Stimulated activated CD4-positive, alpha-beta T cell treated with anti-CD3 and anti-CD28 coated beads, TNF-alpha, amount 100 ng/mL, for 24 hours (primary cell): ENCODE results near the gene AATK.

Source experiments
- DNase-seq, 3 experiments: peaks; one replicate each; pipeline ENCODE4 v3.0.0-alpha.2; 2020; ENCODE audit warnings: low read depth in 3 of 3

Gene AATK

DNA sequence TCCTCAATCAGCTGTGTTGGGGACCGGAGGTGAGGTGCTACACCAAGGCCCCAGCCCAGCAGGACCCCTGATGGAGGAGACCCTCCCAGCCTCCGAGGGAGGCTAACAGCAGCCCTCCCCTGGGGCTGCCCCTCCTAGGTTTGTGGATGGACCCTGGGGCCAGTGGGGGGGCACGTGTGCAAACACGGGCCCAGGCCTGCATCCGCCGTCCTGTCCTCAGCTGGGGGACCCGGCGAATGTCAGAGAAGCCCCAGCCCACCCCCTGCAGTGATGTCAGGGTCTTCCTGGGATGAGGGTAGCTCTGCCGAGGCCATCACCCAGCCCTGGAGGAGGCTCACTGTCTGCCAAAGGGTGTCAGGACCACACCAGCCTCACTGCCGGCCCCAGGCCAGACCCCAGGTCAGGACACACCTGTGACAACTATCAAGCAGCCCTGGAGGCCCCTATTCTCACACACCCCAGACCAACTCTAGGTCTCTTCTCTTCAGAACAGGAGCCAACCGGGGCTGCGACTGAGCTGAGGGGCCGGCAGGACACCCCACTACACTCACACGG, 30.0 kb upstream of the AATK start:
- no peak for DNase-seq

DNA sequence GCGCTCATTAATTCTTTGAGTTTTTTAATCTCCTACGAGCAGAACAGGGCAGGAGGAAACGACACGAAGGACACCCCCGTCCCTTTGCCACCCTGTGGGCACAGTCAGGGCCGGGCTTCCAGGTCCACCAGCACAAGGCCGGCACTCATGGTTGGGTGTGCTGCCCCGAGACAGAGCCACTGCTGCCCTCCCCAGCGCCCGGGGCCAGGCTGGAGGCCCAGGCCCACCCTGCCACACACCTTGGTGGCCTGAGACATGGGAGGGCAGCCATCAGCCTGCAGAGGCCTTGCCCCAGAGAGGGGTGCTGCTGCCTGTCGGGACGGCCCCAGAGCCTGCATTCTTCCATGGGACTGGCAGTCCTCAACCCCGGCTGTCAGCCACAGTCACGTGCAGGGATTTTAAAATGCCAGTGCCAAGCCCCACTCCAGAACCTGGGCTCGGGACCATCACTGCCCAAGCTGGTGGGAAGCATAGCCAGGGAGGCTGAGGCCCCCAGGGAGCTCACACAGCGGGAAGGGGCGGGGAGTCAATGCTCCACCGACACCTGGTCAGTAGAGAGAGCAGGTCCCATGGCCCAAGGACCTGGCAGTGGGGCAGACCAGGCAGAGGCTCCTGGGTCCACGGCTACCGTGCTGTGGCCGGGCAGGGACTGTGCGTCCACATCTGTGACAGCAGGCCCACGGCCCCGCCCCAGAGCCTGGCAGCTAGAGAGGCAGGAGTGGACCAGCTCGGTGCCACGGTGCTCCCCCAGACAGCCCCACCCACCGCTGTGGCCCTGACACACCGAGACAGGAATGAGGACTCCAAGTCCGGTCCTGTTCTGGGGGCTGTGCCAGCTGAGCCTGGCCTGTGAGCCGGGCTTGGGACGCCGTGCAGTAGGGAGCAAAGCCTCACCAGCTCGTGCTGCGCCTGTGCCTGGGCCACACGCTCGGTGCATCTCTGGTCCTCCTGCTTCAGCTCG, 29.2 kb upstream of the AATK start:
- DNase-seq = no peak

DNA sequence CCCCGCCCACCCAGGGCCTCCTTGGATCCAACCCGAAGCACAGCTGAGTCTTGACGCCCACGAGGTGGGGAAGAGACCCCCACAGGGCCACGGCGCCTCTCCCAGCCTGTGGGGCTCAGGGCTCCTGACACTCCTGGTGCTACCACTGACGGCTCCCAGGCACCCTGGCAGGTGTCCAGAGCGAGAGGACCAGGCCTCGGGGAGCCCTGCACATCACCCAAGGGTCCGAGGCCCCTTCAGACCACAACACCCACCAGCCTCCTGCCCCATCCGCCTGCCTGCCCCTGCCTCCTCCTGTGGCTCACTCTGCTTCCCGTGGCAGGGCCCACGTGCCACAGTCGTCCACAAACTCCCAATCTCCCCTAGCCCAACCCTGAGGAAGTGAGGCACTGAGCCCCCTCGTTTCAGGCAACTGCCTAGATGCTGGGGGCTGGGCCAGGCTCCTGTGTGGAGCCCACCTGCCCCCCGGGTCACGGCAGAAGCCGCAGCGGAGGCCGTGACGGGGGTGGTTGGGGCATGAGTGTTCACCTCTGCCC, 28.3 kb upstream of the AATK start:
- DNase-seq = no peak

DNA sequence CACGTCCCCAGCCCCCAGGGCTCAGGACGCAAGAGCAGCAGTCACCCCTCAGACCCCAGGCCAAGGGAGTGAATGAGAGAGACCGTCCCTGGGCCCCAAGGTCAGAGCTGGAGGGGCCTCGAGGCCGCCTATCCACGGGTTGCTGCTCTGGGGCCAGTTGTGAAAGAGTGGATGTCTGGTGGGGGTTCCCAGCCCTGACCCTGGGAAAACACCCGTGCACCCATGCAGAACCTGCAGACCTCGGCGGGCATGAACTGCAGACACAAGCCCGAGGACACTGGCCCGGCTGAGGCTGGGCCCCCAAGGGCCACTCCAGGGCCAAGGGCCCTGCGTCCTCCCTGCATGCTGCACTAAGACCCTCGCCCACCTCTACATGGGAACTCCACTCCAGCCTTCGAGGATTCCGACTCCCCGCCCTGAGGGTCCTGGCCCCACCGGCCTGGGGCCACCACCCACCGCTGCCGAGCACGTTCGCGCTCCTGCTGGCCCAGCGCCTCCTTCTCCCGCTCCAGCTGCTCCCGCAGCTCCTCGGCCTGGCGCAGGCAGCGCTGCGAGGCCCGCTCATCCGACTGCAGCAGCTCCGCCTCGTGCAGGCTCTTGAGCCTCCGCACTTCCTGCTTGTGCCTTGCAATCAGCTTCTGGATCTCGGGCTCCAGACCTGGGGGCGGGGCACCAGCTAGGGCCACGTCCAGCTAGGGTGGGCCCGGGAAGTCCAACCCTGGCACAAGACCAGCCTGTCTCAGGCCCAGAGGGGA, 27.6 kb upstream of the AATK start:
- no peak for DNase-seq

DNA sequence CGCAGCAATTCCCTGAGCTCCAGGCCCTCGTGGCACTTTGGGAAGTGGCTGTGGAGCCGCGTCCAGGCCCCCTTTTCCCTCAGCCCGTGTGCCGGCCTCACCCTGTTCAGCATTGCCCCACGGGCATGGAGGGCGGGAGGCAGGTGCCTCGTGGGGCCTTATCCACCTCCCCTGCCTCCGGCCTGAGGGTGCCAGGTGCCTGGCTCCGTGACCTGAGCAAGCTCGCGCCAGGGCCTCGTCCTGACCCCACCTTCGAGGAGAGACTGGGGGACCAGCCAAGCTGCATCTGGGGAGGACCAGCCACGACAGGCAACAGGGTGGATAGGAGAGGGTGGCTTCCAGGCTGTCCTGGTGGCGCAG, 27.0 kb upstream of the AATK start:
- DNase-seq = no peak

DNA sequence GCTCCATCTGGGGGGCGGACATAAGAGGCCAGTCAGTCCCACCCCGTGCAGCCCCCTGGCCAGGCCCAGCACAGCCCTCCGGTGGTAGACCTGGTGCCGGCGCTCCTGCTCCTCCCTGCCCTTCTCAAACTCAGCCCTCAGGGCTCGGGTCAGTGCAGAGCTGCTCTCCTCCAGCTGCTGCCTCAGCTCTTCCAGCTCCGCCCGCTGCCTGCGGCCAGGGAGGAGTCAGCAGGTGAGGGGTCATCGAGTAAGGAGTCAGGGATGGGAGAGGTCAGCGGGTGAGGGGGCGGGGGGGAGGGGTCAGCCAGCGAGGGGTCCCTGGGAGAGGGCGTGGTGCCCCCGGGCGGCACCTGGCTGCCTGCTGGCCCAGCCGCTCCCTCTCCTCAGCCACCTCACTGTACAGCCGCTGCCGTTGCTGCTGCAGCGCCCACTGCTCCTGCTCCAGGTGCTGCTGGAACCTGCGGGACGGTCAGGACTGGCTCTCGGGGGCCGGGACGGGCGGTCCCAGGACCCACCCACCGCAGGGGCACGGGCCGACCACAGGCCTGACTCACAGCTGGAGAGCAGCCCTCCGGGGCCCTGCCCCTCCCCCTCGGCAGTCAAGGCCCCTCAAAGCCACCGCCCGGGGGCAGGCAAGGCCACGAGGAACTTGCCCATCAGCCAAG, 26.5 kb upstream of the AATK start:
- DNase-seq = no peak

DNA sequence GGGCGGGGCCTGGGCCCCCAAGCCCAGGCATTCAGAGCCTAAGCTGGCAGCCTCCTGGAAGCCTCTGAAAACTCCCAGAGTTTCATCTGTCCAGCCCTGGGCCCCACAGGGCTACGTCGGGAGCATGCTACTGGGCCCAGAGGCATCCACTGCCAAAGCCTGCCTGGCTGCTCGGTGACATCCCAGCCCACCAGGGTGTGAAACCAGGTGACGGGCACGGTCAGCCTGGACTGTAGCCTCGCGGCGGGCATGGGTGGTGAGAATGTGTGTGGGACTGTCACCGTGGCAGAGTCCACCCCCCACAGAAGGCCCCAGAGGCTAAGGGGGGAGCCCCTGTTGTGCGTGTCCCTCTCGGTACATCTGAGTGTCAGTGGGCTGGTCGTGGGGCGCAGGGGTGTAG, 25.6 kb upstream of the AATK start:
- DNase-seq = no peak

DNA sequence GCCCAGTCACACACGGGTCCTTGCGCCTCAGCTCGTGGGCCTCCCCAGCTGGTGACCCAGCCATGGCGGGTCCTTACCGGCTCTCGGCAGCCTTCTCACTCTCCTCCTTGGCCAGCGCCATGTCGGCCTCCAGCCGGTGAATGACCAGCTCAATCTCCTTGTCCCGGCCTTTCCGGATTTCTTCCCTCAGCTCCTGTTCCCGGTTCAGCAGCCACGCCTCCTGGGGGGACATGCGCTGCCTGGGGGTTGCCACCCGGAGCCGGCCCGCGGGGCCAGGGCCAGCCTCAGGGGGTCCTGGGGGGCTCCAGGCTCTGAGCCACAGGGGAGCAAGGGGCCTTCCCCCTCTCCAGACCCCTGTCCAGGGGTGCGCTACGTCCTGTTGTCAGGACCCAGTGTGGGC, 25.1 kb upstream of the AATK start:
- DNase-seq = no peak

DNA sequence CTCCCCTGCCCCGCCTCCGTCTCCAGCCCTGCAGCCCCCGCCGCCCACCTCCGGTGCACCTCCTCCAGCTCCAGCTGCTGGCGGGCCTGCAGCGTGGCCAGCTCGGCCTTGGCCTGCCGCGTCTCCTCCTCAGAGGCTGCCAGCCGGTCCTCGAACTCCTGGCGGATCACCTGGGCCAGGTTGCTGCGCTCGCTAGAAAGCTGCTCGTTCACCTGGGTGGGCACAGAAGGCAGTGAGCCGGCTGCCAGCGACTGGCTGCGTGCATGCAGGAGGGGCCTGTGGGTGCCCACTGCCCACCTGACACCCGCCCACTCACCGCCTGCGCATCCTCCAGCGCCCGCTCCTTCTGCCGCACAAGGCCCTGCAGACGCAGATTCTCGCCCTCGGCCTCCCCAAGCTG, 24.6 kb upstream of the AATK start:
- DNase-seq = no peak

DNA sequence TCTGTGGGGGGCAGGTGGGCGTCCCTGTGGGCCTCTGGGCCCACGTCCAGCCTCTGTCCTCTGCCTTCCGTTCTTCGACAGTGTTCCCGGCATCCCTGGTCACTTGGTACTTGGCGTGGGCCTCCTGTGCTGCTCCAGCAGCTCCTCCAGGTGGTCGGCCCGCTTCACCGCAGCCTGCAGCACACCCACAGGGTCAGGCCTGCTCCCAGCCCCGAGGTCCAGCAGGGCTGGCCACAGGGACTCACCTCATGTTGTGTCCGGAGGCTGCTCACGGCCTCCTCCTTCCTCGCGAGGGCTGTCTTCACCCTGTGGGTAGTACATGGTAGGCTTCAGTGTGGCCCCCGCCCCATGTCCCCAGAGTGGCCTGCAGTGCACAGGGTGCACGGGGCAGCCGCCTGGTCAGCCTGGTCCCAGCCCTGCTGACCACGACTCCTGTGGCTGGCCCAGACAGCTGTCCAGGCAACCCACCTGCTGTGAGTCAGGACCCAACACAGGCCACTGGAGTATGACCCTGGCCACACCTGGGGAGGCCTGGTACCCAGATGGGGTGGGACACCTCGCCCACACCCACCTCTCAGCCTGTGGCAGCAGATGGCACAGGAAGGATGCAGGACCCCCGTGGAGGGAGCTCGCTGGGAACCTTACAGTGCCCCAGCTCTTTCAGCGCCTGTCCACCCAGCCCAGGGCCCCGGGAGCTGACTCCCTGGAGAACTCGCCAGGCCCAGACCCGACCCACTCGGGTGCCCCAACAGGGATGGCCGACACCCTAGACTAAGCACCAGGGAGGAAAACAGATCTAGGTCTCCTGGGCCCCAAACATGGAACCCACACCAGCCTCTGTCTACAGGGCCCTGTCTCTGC, 23.9 kb upstream of the AATK start:
- DNase-seq = no peak

DNA sequence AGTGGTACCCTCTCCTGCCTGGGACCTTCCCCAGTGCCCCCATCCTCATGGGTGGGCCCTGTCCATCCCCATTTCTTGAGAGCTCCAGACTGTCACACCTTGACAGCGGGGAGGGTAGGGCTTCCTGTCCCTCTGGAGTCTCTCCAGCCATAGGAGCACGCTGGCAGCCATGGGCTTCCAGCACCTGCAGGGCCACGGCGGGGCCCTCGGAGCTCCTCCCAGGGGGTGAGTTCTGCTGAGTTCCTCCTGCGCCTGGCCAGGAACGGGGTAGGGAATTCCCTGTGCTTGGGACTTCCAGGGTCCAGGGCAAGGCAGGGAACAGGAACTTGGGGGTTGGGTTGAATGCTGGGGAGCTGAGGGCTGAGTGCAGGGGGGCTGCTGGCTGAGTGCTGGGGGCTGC, 23.0 kb upstream of the AATK start:
- DNase-seq = no peak

DNA sequence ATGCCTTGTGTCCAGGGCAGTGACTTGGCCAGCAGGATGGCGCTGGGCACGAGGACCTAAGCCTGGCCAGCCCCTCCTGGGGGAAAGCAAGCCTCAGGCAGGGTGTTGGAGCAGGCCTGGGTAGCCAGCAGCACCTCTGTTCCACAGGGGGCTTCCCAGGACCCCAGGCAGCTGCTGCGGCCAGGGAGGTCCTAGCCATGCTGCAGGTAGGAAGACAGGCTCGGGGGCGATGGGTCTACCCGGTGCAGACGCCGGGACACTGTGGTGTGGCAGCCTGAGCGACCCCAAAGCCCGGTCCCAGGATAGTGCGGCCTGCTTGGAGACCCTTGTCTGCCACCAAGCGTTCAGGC, 22.4 kb upstream of the AATK start:
- DNase-seq = no peak

DNA sequence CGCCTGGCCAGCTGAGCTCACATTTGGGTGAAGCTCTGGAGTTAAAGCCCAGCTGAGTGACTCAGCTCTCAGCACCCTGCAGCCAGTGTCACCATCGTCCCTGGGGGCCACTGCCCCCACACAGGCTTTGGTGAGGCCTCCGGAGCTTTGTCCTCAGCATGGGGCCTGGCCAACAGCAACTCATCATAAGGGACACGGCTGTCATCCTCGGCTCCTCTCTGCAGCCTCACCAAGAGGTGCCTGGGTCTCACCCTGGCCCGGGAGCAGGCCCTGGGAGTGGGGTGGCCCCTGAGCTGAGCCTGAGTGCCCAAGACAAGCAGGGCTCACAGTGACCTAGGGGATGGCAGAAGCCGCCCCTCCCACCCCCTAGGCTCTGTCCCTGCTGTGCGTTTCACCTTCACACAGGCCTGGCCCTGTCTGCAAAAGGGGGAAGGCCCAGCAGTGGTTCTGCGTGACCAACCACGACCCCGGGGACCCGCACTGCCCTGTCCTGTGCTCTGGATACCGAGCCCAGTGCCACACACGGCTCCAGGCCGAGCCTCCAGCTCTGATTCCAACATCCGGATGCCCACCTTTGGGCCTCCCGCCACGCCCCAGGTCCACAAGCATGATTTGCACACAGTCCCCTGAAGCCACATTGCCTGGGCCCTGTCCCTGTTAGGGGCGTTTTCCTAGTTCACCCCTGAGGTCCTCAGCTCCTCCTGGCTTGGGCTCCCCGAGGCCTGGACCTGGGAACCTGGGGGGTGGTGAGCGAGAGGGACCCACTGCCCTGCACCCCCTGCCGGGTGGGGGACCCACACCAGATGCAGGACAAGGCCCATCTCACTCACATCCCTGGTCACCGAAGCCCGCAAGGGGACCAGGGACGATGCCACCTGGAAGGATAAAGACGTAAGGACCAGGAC, 21.8 kb upstream of the AATK start:
- no peak for DNase-seq

DNA sequence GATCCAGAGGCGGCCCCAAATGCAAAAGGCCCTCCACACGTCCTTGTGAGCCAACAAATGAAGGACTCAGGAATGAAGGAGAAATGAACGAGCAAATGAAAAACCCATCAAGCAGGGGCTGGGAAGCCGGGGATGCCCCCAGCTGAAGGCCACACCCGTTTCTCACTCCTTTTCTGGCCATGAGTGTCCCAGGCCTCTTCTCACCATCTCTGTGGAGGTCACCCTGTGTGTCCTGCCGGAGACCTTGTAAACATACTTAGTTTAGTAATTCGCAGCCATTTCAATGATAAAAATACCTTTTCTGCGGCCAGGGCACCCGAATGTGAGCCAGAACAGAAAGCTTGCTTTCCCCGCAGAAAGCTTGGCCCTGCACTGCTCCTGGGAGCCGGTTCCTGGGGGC, 21.1 kb upstream of the AATK start:
- DNase-seq = no peak

DNA sequence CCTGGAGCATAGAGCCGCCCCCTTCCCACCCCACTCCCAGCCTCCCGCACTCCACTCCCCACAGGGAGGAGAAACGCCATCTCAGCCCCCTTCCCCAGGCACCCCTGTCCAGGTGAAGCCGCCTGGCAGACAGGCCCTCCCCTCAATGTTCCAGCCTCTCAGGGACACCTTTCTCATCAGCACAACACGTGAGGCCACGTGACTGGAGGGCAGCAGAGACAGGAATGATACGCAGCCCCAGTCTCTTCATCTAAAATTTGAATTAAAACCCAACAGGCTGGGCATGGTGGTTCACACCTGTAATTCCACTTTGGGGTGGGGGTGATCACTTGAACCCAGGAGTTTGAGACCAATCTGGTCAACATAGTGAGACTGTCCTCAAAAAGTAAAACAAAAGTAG, 20.2 kb upstream of the AATK start:
- DNase-seq = no peak

DNA sequence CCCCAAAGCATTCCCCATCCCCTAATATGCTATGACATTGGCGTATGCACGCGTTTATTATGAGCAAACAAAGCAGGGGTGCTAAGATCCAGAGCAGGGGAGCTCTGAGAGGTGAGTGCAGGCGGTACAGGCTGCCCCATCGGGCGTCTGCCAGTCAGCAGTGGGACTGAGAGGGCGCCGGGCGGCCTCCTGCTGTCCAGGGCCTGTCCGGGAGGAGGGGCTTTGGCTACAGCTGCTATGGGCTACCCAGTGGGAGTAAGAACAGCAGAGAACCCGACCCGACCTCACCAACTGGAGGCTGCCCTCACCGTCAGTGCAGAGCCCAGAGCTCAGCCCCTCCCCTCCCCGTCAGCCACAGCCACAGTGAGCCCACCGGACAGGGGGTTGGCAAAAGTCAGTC, 18.5 kb upstream of the AATK start:
- DNase-seq = no peak

DNA sequence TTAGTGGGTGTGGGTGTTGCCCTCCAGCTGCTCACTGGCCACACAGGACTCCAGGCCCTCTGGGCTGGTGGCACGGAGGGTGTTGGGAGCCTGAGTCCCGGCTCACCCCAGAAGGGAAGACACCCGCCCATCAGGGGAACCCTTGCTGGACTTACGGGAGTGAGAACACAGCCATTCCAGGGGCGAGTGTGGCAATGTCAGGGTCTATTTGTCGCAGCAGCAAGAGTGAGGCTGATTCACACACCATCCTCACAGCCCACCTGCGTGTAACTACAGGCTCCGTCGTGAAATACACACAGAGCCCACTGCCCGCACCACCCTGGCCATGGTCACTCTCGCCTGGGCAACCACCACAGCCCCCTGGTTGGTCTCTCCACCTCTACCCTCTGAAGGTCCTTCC, 17.8 kb upstream of the AATK start:
- no peak for DNase-seq

DNA sequence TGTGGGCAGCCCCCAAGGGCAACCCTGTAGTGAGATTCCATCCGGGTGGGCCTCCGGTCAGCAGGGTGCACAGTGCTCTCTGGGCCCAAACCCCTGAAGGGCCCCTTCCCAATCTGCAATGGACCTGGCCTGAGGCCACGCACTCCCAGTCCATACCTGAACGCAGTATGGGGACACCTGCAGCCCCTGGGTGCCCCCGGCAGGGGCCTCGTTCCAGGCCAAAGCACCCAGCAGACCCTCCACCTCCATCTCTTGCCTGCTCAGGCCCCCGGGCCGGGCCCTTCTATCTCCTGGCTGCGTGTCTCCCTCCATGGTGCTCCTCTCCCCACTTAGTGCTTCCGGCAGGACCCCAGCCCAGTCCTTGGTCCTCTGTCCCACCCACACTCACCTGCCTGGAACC, 17.3 kb upstream of the AATK start:
- no peak for DNase-seq

DNA sequence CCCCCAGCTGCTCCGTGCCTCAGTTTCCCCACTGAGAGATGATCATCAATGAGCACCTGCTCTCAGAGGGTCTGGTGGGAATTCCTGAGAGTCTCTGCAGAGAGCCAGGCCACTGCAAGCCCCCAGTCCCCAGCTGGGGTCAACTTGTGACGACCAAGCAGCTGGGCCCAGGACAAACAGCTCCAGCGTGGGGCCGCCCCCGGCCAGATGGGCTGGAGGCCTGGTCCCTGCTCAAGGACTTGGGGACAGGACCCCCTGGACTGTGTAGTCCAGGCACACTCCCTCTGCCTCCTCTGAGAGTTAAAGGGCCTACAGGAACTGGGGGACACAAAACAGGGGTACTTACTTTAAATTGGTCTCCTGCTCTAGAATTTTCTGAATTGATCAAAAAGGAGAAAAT, 16.6 kb upstream of the AATK start:
- DNase-seq = no peak

DNA sequence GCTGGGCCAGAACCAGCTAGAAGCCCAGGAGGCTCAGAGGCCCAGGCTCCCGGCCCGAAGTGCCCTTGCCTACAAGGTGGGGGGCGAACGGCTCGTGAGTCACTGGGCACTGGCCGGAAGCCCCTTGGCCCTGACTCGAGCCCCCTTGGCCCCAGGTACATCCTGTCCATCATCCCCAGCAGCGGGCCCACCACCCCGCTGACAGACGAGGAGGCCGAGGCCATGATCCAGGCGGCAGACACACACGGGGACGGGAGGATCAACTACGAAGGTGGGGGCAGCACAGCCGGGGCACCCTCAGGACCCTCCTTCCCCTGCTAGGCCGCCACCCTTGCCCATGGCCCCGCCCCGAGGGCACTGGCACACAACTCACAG, 15.8 kb upstream of the AATK start:
- DNase-seq = no peak
